HG03159 (cell line): ENCODE measurements around the gene RIT2.

Experiments used
- ATAC-seq: cut with Tn5 transposase; IDR thresholded peaks from one replicate; pipeline ENCODE4 v1.9.1; 2021; ENCODE audit warnings: mild to moderate bottlenecking, moderate library complexity; ENCODE audit not compliant: unreplicated experiment

RIT2 gene

GRCh38 chr18:43017622-43018021, 97.9 kb downstream of the RIT2 start:
- ATAC-seq: no peak

GRCh38 chr18:43013486-43013885, 102.0 kb downstream of the RIT2 start:
- ATAC-seq: no peak

GRCh38 chr18:43012951-43013350, 102.5 kb downstream of the RIT2 start:
- no peak for ATAC-seq

- ATAC-seq: no peak
Measured at GRCh38 chr18:43010611-43011010, 104.9 kb downstream of the RIT2 start.

GRCh38 chr18:43009674-43010073, 105.8 kb downstream of the RIT2 start:
- ATAC-seq: no peak

GRCh38 chr18:43007365-43007764, 108.1 kb downstream of the RIT2 start:
- no peak for ATAC-seq

GRCh38 chr18:43004421-43004820, 111.1 kb downstream of the RIT2 start:
- ATAC-seq: no peak

GRCh38 chr18:43001821-43002220, 113.7 kb downstream of the RIT2 start:
- no peak for ATAC-seq

GRCh38 chr18:42996824-42997223, 118.7 kb downstream of the RIT2 start:
- ATAC-seq: no peak

- ATAC-seq: no peak
Measured at GRCh38 chr18:42980426-42980825, 135.1 kb downstream of the RIT2 start.

GRCh38 chr18:42977982-42978637, 137.4 kb downstream of the RIT2 start:
- no peak for ATAC-seq

GRCh38 chr18:42976869-42977590, 138.5 kb downstream of the RIT2 start:
- ATAC-seq: no peak

- no peak for ATAC-seq
Measured at GRCh38 chr18:42969366-42969765, 146.1 kb downstream of the RIT2 start.

- no peak for ATAC-seq
Measured at GRCh38 chr18:42961298-42961697, 154.2 kb downstream of the RIT2 start.

- ATAC-seq: no peak
Measured at GRCh38 chr18:42959528-42959927, 156.0 kb downstream of the RIT2 start.

- ATAC-seq: no peak
Measured at GRCh38 chr18:42958353-42958752, 157.1 kb downstream of the RIT2 start.

- no peak for ATAC-seq
Measured at GRCh38 chr18:42956287-42956686, 159.2 kb downstream of the RIT2 start.

- no peak for ATAC-seq
Measured at GRCh38 chr18:42954887-42955286, 160.6 kb downstream of the RIT2 start.

GRCh38 chr18:42953306-42953705, 162.2 kb downstream of the RIT2 start:
- no peak for ATAC-seq

GRCh38 chr18:42950732-42951131, 164.8 kb downstream of the RIT2 start:
- ATAC-seq: no peak

GRCh38 chr18:42948831-42949230, 166.7 kb downstream of the RIT2 start:
- ATAC-seq: no peak

- ATAC-seq: no peak
Measured at GRCh38 chr18:42941860-42942259, 173.6 kb downstream of the RIT2 start.

GRCh38 chr18:42941021-42941420, 174.5 kb downstream of the RIT2 start:
- no peak for ATAC-seq
